Suprapubic skin (tissue), 3 donors: ENCODE measurements around the gene DSTN.

Experiments used
- EP300 ChIP-seq: sonication (generic); formaldehyde crosslinking; IDR thresholded peaks from one replicate; pipeline ENCODE4 v1.6.1; 2017; ENCODE audit warnings: antibody characterized with exemption
- POLR2A ChIP-seq, 2 donors: fragments of 450-650 bp; IDR thresholded peaks; one replicate each; pipeline ENCODE4 v1.6.1; 2017; ENCODE audit warnings: antibody characterized with exemption in 2 of 2, mild to moderate bottlenecking in 2 of 2, moderate library complexity in 2 of 2
- TF ChIP-seq, protein P1 (sequence below), 2 donors: fragments of 200-600 bp in 1 of 2; fragments of 450-650 bp in 1 of 2; sonication (generic) in 1 of 2; IDR thresholded peaks; one replicate each; pipeline ENCODE4 v1.5.1; 2016 to 2019; ENCODE audit warnings: antibody characterized with exemption in 2 of 2, mild to moderate bottlenecking in 1 of 2, moderate library complexity in 1 of 2

DNA sequence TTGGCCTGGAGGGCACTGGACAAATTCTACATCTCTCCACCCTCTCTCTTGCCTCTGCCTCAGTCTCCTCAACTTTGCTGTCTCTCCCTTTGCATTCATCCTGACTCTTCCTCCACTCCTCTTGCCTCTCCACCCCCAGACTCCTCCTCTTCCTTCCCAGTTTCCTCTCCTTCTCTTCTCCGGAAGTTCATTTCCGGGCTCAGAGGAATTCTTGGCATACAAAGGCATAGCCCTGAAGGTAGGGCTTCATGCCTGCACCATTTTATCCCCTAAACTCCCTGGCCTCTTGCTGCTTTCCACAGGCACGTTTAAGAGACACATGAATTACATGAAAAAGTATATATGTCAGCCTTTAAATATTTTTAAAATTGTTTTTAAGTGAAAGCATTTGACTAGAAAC is 49.3 kb upstream of the DSTN start:
- TF ChIP-seq EP300 (no peak), POLR2A (IDR thresholded peaks at IDR 0.05) (no peak)
- TF ChIP-seq, protein P1, sequence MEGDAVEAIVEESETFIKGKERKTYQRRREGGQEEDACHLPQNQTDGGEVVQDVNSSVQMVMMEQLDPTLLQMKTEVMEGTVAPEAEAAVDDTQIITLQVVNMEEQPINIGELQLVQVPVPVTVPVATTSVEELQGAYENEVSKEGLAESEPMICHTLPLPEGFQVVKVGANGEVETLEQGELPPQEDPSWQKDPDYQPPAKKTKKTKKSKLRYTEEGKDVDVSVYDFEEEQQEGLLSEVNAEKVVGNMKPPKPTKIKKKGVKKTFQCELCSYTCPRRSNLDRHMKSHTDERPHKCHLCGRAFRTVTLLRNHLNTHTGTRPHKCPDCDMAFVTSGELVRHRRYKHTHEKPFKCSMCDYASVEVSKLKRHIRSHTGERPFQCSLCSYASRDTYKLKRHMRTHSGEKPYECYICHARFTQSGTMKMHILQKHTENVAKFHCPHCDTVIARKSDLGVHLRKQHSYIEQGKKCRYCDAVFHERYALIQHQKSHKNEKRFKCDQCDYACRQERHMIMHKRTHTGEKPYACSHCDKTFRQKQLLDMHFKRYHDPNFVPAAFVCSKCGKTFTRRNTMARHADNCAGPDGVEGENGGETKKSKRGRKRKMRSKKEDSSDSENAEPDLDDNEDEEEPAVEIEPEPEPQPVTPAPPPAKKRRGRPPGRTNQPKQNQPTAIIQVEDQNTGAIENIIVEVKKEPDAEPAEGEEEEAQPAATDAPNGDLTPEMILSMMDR (IDR thresholded peaks at IDR 0.05): no peak
